Endodermal cell (in vitro differentiated cells): ENCODE measurements around the gene WIPF1. TPM values are rescaled to one million over a fixed set of nuclear protein-coding genes. Genes with fewer than 3 reads are reported as not detected.

Experiments
- DNase-seq: peaks from one replicate; pipeline ENCODE4 v3.0.0-alpha.2; 2017
- H3K27ac ChIP-seq: 2 replicates; pipeline ENCODE4 v1.5.1; 2013; ENCODE audit warnings: mild to moderate bottlenecking, low read depth, low read length, moderate library complexity
- H3K27me3 ChIP-seq: 2 replicates; pipeline ENCODE4 v1.6.1; 2013; ENCODE audit warnings: mild to moderate bottlenecking, low read length, moderate library complexity; ENCODE audit not compliant: insufficient read depth, control insufficient read depth, poor library complexity, severe bottlenecking
- H3K36me3 ChIP-seq: 2 replicates; pipeline ENCODE4 v1.7.0; 2013; ENCODE audit warnings: mild to moderate bottlenecking, low read length, moderate library complexity; ENCODE audit not compliant: control insufficient read depth, insufficient read depth
- H3K4me1 ChIP-seq: one replicate; pipeline ENCODE4 v1.7.0; 2013; ENCODE audit warnings: low read length; ENCODE audit not compliant: control insufficient read depth, insufficient read depth
- H3K4me3 ChIP-seq: 2 replicates; pipeline ENCODE4 v1.5.1; 2013; ENCODE audit warnings: mild to moderate bottlenecking, low read length, moderate library complexity
- H3K9ac ChIP-seq: 2 replicates; pipeline ENCODE4 v1.6.1; 2013; ENCODE audit warnings: mild to moderate bottlenecking, low read length, moderate library complexity; ENCODE audit not compliant: poor library complexity, severe bottlenecking; ENCODE audit errors: extremely low read depth
- H3K9me3 ChIP-seq: 2 replicates; pipeline ENCODE4 v1.6.1; 2013; ENCODE audit warnings: mild to moderate bottlenecking, low read length, moderate library complexity; ENCODE audit not compliant: control insufficient read depth
- H3K27ac Mint-ChIP-seq: 2 replicates; pipeline ENCODE4 v1.8.0; 2020; ENCODE audit warnings: mixed read lengths
- H3K27me3 Mint-ChIP-seq: 2 replicates; pipeline ENCODE4 v1.8.0; 2021; ENCODE audit warnings: mild to moderate bottlenecking, mixed read lengths; ENCODE audit not compliant: insufficient read depth
- H3K36me3 Mint-ChIP-seq: 2 replicates; pipeline ENCODE4 v1.8.0; 2020; ENCODE audit warnings: low read depth, mixed read lengths
- H3K4me1 Mint-ChIP-seq: 2 replicates; pipeline ENCODE4 v1.8.0; 2020; ENCODE audit warnings: mixed read lengths
- H3K4me3 Mint-ChIP-seq: 2 replicates; pipeline ENCODE4 v1.8.0; 2020; ENCODE audit warnings: mild to moderate bottlenecking, moderate library complexity, mixed read lengths
- H3K9me3 Mint-ChIP-seq: 2 replicates; pipeline ENCODE4 v1.8.0; 2020; ENCODE audit warnings: mild to moderate bottlenecking, mixed read lengths
- CTCF ChIP-seq: fragments of 200-600 bp; sonication (generic); conservative IDR thresholded peaks from 2 replicates; pipeline ENCODE4 v1.5.0; 2021; ENCODE audit warnings: antibody characterized with exemption, mild to moderate bottlenecking
- WGBS, 2 experiments: methylation state at CpG; one replicate each; pipeline versions ENCODE4 v1.1.5 to v1.1.7; 2013; ENCODE audit warnings: missing lambda C conversion rate in 2 of 2, mixed read lengths in 1 of 2; ENCODE audit not compliant: insufficient coverage in 1 of 2, insufficient read length in 1 of 2; 5-methylcytosine and 5-hydroxymethylcytosine counted together
- total RNA-seq, 2 donors: library from RNA; stranded (reverse); fragmentation: NEBNext Ultra II Directional in 1 of 2; extraction: Animal tissue kit (Norgen Biotek cat#: 25700) in 1 of 2; gene quantifications; 2 replicates in 1 of 2; 3 replicates in 1 of 2; pipeline ENCODE4 v1.2.1, GENCODE V29; 2021

Gene WIPF1
- total RNA-seq, 2 donors from 2014 or later: 21.5 to 28.5 TPM

GRCh38 chr2:174554529-174555150, 43.0 kb downstream of the WIPF1 start:
- peaks cover 6% of the 10 kb centered on the region for H3K9me3 ChIP-seq
- no peak overlapping the region for H3K4me3 ChIP-seq
- H3K27ac ChIP-seq: no peak overlapping the region
- 93 to 95% methylated on average over 4 of the region's 4 CpGs for WGBS, 2 experiments
- no peak for DNase-seq
- H3K36me3 ChIP-seq: no peaks in the 10 kb centered on the region
- no peak overlapping the region for H3K27ac Mint-ChIP-seq
- H3K4me3 Mint-ChIP-seq: no peak overlapping the region
- peaks cover 16% of the 10 kb centered on the region for H3K9me3 Mint-ChIP-seq
- H3K4me1 Mint-ChIP-seq: no peaks in the 10 kb centered on the region
- H3K9ac ChIP-seq: no peak overlapping the region
- no peaks in the 10 kb centered on the region for H3K27me3 ChIP-seq
- peaks cover 2% of the 10 kb centered on the region for H3K36me3 Mint-ChIP-seq
- H3K4me1 ChIP-seq: no peaks in the 10 kb centered on the region
- no peaks in the 10 kb centered on the region for H3K27me3 Mint-ChIP-seq
- no peak for TF ChIP-seq CTCF

- no peak for TF ChIP-seq CTCF
- peaks cover 6% of the 10 kb centered on the region for H3K9me3 ChIP-seq
- H3K9me3 Mint-ChIP-seq: peaks cover 17% of the 10 kb centered on the region
- no peaks in the 10 kb centered on the region for H3K27me3 Mint-ChIP-seq
- H3K9ac ChIP-seq: no peak overlapping the region
- H3K27ac ChIP-seq: no peak overlapping the region
- H3K36me3 ChIP-seq: no peaks in the 10 kb centered on the region
- peaks cover 2% of the 10 kb centered on the region for H3K36me3 Mint-ChIP-seq
- DNase-seq: no peak
- 69 to 78% methylated on average over 5 of the region's 5 CpGs for WGBS, 2 experiments
- H3K4me1 ChIP-seq: no peaks in the 10 kb centered on the region
- no peaks in the 10 kb centered on the region for H3K4me1 Mint-ChIP-seq
- no peak overlapping the region for H3K4me3 ChIP-seq
- no peak overlapping the region for H3K4me3 Mint-ChIP-seq
- H3K27me3 ChIP-seq: no peaks in the 10 kb centered on the region
- H3K27ac Mint-ChIP-seq: no peak overlapping the region
Measured at GRCh38 chr2:174553811-174554493, 43.7 kb downstream of the WIPF1 start.

- Mint-ChIP-seq H3K36me3 (peaks cover 2% of the 10 kb centered on the region), H3K27ac (no peak overlapping the region), H3K9me3 (peaks cover 22% of the 10 kb centered on the region), H3K4me1 (no peaks in the 10 kb centered on the region), H3K27me3 (no peaks in the 10 kb centered on the region), H3K4me3 (no peak overlapping the region)
- Histone ChIP-seq H3K9me3 (peaks cover 6% of the 10 kb centered on the region), H3K27me3 (no peaks in the 10 kb centered on the region), H3K9ac (no peak overlapping the region), H3K4me1 (no peaks in the 10 kb centered on the region), H3K27ac (no peak overlapping the region), H3K4me3 (no peak overlapping the region), H3K36me3 (no peaks in the 10 kb centered on the region)
- WGBS, 2 experiments: 90 to 96% methylated on average over 3 to 4 of the region's 5 CpGs
- no peak for DNase-seq
- TF ChIP-seq CTCF: no peak
Measured at GRCh38 chr2:174552880-174553279, 44.7 kb downstream of the WIPF1 start.
